ENCODE measurements around the gene RPL36AL. TPM values are rescaled to one million over a fixed set of nuclear protein-coding genes. Genes with fewer than 3 reads are reported as not detected.

RPL36AL gene
- total and polyA plus RNA-seq, 2 of the 4 experiments (the other 2 are of a cell fraction) = 129 to 313 TPM

DNA sequence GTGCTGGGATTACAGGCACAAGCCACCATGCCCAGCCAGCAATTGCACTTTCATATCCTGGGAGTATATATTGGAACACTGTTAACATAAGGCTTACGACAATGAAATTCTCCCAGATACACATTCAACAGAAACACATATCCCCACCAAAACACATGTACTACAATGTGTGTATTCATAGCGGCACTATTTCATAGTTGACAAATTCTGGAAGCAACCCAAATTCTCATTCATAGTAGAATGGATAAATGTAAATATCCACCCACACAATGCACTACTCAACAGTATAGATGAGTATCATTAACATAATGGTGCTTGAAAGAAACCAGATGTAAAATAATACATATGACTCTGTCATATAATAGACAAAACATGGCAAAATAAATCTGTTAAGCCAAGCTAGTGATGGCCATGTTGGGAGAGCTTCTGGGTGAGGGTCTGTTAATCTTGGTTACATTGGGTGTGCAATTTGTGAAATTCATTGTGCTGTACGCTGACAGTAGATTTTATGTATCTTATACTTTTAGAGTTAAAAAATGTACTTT, 17.2 kb upstream of the RPL36AL start:
- ATAC-seq (ENCODE audit: low read depth) = no peak
- Histone ChIP-seq H2BK5ac (ENCODE audit: low read depth, low read length, poor library complexity, severe bottlenecking) (no peak overlapping the region), H4K20me1 (ENCODE audit: insufficient read depth, low read length) (peaks cover 33% of the 10 kb centered on the region), H3K36me3 (ENCODE audit: control insufficient read depth, insufficient read depth, low read length) (peaks cover 8% of the 10 kb centered on the region; the same call in 1 of the 2 replicates), H4K91ac (ENCODE audit: insufficient read depth, low read depth, low read length) (no peak overlapping the region), H3K56ac (ENCODE audit: extremely low read depth, insufficient read depth, low read length) (no peak overlapping the region), H2AFZ (replicated peaks; ENCODE audit: low read length, poor library complexity) (no peak overlapping the region), H2BK15ac (ENCODE audit: low read depth, low read length) (no peak overlapping the region), H2AK5ac (ENCODE audit: low read depth, low read length) (no peak overlapping the region), H3K9me3 (ENCODE audit: control insufficient read depth, insufficient read depth, low read length) (no peaks in the 10 kb centered on the region), H2BK20ac (ENCODE audit: low read depth, low read length) (no peak overlapping the region), H3K4ac (ENCODE audit: low read depth, low read length) (no peak overlapping the region), H3K9ac (ENCODE audit: low read depth, low read length) (no peak overlapping the region), H3K14ac (replicated peaks; ENCODE audit: low read depth, low read length) (no peak overlapping the region), H3K79me1 (ENCODE audit: low read depth in 1 of 2, low read length in 2 of 2) (peaks cover 33 to 72% of the 10 kb centered on the region in 2 experiments), H3K23ac (ENCODE audit: low read depth, low read length) (no peak overlapping the region), H3K4me2 (ENCODE audit: low read depth, low read length) (no peak overlapping the region), H4K8ac (ENCODE audit: low read depth in 2 of 2, low read length in 2 of 2) (no peak overlapping the region), H3K4me1 (ENCODE audit: control insufficient read depth, insufficient read depth, low read length) (peaks cover 2% of the 10 kb centered on the region; the same call in 1 of the 2 replicates), H2AK9ac (replicated peaks; ENCODE audit: low read depth, low read length, poor library complexity) (no peak overlapping the region), H3K27ac (ENCODE audit: insufficient read depth, low read length) (no peak overlapping the region), H3K27me3 (ENCODE audit: control insufficient read depth, insufficient read depth, low read length) (no peaks in the 10 kb centered on the region), H3K9me1 (ENCODE audit: insufficient read depth, low read length) (peaks cover 8% of the 10 kb centered on the region), H3K4me3 (ENCODE audit: insufficient read depth, low read depth, low read length) (no peak overlapping the region), H3K18ac (ENCODE audit: low read depth, low read length) (no peak overlapping the region), H4K5ac (ENCODE audit: low read depth, low read length) (no peak overlapping the region), H2BK120ac (ENCODE audit: low read depth, low read length) (no peak overlapping the region)
- CTCF ChIA-PET = no interaction called here
- in situ Hi-C loops (cut with MboI; ENCODE audit: low sequenced_read_pairs) = loop anchor here (5.0 kb wide), 1 partner anchor 130 kb away; the partner anchor contains the start of gene KLHDC2
- TF ChIP-seq, protein P1, sequence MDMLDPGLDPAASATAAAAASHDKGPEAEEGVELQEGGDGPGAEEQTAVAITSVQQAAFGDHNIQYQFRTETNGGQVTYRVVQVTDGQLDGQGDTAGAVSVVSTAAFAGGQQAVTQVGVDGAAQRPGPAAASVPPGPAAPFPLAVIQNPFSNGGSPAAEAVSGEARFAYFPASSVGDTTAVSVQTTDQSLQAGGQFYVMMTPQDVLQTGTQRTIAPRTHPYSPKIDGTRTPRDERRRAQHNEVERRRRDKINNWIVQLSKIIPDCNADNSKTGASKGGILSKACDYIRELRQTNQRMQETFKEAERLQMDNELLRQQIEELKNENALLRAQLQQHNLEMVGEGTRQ (IDR thresholded peaks at IDR 0.05; ENCODE audit: low read depth, low read length) = no peak
- TF ChIP-seq SMC3 (IDR thresholded peaks at IDR 0.05; ENCODE audit: low read depth, low read length) = no peak
- TF ChIP-seq BHLHE40 (IDR thresholded peaks at IDR 0.05; ENCODE audit: low read depth, low read length) = no peak
- TF ChIP-seq, protein P2, sequence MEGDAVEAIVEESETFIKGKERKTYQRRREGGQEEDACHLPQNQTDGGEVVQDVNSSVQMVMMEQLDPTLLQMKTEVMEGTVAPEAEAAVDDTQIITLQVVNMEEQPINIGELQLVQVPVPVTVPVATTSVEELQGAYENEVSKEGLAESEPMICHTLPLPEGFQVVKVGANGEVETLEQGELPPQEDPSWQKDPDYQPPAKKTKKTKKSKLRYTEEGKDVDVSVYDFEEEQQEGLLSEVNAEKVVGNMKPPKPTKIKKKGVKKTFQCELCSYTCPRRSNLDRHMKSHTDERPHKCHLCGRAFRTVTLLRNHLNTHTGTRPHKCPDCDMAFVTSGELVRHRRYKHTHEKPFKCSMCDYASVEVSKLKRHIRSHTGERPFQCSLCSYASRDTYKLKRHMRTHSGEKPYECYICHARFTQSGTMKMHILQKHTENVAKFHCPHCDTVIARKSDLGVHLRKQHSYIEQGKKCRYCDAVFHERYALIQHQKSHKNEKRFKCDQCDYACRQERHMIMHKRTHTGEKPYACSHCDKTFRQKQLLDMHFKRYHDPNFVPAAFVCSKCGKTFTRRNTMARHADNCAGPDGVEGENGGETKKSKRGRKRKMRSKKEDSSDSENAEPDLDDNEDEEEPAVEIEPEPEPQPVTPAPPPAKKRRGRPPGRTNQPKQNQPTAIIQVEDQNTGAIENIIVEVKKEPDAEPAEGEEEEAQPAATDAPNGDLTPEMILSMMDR (conservative IDR thresholded peaks at IDR 0.05; ENCODE audit: low read depth, low read length) = no peak
- TF ChIP-seq CEBPB (IDR thresholded peaks at IDR 0.05; ENCODE audit: low read depth, low read length) = no peak
- no peak for TF ChIP-seq MAFK (IDR thresholded peaks at IDR 0.05; ENCODE audit: low read depth, low read length)
- no peak for TF ChIP-seq RFX5 (IDR thresholded peaks at IDR 0.05; ENCODE audit: low read depth, low read length)
- TF ChIP-seq MXI1 (IDR thresholded peaks at IDR 0.05; ENCODE audit: borderline replicate concordance, low read depth, low read length) = no peak
- POLR2A ChIA-PET (ENCODE audit: unreplicated experiment) = no interaction called here
- dilution Hi-C loops (cut with HindIII; ENCODE audit: low sequenced_read_pairs, unreplicated experiment) = no loop called here
- intact Hi-C loops (cut with micrococcal nuclease) = no loop called here
- WGBS, 2 experiments (ENCODE audit: extremely low coverage in 2 of 2, insufficient read length in 1 of 2) = no CpG with 5 or more reads among the region's 3 CpGs
- peak; percentile 62 for DNase-seq
- no TSS peak for BruUV-seq (replicated peaks)
